Loucy (cell line): ENCODE measurements around the gene CTCFL.

Source experiments
- H2AFZ ChIP-seq: fragments of 200-600 bp; sonication (generic); 2 replicates; pipeline ENCODE4 v1.6.0; 2016; ENCODE audit warnings: antibody characterized with exemption, mild to moderate bottlenecking, low read length, moderate library complexity
- H3F3A ChIP-seq: fragments of 200-600 bp; 2 replicates; pipeline ENCODE4 v1.6.0; 2016; ENCODE audit warnings: antibody characterized with exemption, low read depth, mild to moderate bottlenecking
- H3K27me3 ChIP-seq: fragments of 200-600 bp; sonication (generic); 2 replicates; pipeline ENCODE4 v1.6.1; 2014; ENCODE audit warnings: low read length, mild to moderate bottlenecking; ENCODE audit not compliant: insufficient read depth, poor library complexity, severe bottlenecking
- H3K36me3 ChIP-seq: fragments of 200-600 bp; sonication (generic); 2 replicates; pipeline ENCODE4 v1.6.1; 2016; ENCODE audit warnings: low read length; ENCODE audit not compliant: insufficient read depth
- H3K4me1 ChIP-seq: fragments of 200-600 bp; sonication (generic); 2 replicates; pipeline ENCODE4 v1.5.1; 2014; ENCODE audit warnings: low read length, mild to moderate bottlenecking; ENCODE audit not compliant: insufficient read depth, poor library complexity, severe bottlenecking
- H3K4me2 ChIP-seq: fragments of 200-600 bp; sonication (generic); 2 replicates; pipeline ENCODE4 v1.6.0; 2014; ENCODE audit warnings: antibody characterized with exemption, low read length, low read depth, mild to moderate bottlenecking; ENCODE audit not compliant: poor library complexity, severe bottlenecking
- H3K4me3 ChIP-seq: fragments of 200-600 bp; sonication (generic); 2 replicates; pipeline ENCODE4 v1.5.1; 2014; ENCODE audit warnings: low read length, mild to moderate bottlenecking, mixed read lengths; ENCODE audit not compliant: poor library complexity, severe bottlenecking
- H3K79me2 ChIP-seq: fragments of 200-600 bp; sonication (generic); 2 replicates; pipeline ENCODE4 v1.6.1; 2014; ENCODE audit warnings: low read length; ENCODE audit not compliant: insufficient read depth
- H3K9ac ChIP-seq: fragments of 200-600 bp; sonication (generic); 2 replicates; pipeline ENCODE4 v1.6.0; 2014; ENCODE audit warnings: mild to moderate bottlenecking, low read depth, low read length, moderate library complexity; ENCODE audit not compliant: poor library complexity, severe bottlenecking
- H3K9me2 ChIP-seq: fragments of 200-600 bp; sonication (generic); replicated peaks from 2 replicates; pipeline ENCODE4 v1.6.1; 2016; ENCODE audit warnings: low read depth, low read length, mixed read lengths
- H3K9me3 ChIP-seq: fragments of 200-600 bp; sonication (generic); 2 replicates; pipeline ENCODE4 v1.6.1; 2014; ENCODE audit warnings: mild to moderate bottlenecking, antibody characterized with exemption, low read length, low read depth; ENCODE audit not compliant: insufficient read depth
- H4K20me1 ChIP-seq: fragments of 200-600 bp; sonication (generic); 2 replicates; pipeline ENCODE4 v1.6.0; 2014; ENCODE audit warnings: antibody characterized with exemption, low read length, mild to moderate bottlenecking; ENCODE audit not compliant: insufficient read depth, poor library complexity, severe bottlenecking
- EZH2phosphoT487 ChIP-seq: fragments of 200-600 bp; IDR thresholded peaks from 2 replicates; pipeline ENCODE4 v1.6.1; 2018; ENCODE audit warnings: antibody characterized with exemption, mild to moderate bottlenecking, moderate library complexity, borderline replicate concordance
- TF ChIP-seq, protein P1 (sequence below): fragments of 200-600 bp; sonication (generic); conservative IDR thresholded peaks from 2 replicates; pipeline ENCODE4 v1.5.1; 2014; ENCODE audit warnings: mild to moderate bottlenecking, antibody characterized with exemption, low read length

The CTCFL gene

DNA sequence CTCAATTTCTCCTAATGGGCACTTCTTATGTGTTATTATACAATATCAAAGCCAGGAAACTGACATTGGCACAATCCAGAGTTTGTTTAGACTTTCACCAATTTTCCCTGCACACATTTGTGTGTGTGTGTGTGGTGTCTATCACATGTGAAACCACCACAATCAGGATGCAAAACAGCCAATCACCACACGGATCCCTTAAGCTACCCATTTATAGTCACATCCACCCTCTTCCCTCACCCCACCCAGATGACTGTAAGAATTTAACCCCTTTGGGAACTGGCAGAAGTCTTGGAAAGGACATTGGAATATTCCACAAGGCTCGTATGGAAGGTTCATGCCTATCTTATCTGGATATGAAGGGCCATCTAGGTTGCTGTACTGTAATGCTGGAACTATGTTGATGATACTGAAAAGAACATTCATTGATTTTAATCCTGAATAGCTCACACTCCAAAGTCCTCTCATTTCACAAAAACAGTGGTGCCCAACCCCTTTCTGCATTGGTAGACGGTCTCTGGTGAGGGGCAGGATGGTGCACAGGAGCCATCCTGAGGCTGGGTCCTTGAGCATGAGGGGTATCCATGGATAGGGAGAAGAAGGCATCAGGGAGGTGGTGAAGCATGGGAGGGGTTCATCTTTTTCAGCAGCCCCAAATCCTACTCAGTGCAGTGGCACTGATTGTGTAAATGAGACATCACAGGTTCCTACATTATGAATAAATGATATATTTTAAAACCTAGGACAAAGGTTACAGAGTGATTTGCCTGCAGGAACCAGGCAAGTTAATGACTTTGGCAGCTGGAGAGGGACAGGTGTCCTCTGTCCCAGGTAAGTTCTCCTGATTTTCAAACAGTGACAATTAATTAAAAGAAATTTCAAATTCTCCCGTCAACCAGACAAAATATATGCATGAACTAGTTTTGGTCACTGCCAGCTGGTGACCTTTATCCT is 12.1 kb upstream of the CTCFL start:
- TF ChIP-seq, protein P1, sequence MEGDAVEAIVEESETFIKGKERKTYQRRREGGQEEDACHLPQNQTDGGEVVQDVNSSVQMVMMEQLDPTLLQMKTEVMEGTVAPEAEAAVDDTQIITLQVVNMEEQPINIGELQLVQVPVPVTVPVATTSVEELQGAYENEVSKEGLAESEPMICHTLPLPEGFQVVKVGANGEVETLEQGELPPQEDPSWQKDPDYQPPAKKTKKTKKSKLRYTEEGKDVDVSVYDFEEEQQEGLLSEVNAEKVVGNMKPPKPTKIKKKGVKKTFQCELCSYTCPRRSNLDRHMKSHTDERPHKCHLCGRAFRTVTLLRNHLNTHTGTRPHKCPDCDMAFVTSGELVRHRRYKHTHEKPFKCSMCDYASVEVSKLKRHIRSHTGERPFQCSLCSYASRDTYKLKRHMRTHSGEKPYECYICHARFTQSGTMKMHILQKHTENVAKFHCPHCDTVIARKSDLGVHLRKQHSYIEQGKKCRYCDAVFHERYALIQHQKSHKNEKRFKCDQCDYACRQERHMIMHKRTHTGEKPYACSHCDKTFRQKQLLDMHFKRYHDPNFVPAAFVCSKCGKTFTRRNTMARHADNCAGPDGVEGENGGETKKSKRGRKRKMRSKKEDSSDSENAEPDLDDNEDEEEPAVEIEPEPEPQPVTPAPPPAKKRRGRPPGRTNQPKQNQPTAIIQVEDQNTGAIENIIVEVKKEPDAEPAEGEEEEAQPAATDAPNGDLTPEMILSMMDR = no peak
- no peak for TF ChIP-seq EZH2phosphoT487
- Histone ChIP-seq H3K36me3 (no peaks in the 10 kb centered on the region), H3F3A (no peaks in the 10 kb centered on the region), H4K20me1 (no peaks in the 10 kb centered on the region), H3K9ac (no peak overlapping the region), H3K27me3 (no peaks in the 10 kb centered on the region), H3K4me1 (no peaks in the 10 kb centered on the region), H3K4me2 (no peak overlapping the region), H2AFZ (no peak overlapping the region), H3K9me3 (no peaks in the 10 kb centered on the region), H3K79me2 (no peaks in the 10 kb centered on the region), H3K4me3 (no peak overlapping the region), H3K9me2 (no peaks in the 10 kb centered on the region)

DNA sequence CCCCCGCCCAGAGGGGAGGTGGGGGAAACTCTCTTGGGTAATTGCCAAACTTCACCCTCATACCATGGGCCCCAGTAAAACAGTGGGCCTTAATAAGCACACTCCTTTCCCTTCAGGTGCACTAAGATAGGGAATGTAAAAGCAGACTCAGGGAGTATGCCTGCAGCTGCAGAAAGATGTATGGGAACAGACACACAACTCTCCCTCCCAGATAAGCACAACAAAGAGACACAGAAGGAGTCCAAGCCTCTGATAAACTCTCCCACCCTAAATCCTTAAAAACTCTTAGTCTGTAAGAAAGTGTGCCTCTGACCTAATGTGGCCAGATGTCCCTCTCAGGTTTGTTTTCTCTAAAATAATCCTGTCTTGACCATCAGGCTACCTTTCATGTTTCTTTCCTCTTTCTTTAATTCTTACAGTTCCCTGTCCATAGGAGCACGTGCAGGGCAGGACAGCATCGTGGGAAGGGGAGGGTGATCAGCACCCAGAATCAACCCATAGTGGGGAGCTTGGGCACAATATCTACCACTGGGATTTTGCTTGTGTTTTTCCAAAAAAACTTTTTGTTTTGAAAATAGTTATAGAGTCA is 11.3 kb upstream of the CTCFL start:
- Histone ChIP-seq H3K79me2 (no peaks in the 10 kb centered on the region), H3K4me1 (no peaks in the 10 kb centered on the region), H3K4me2 (no peak overlapping the region), H3K9me2 (no peaks in the 10 kb centered on the region), H3F3A (no peaks in the 10 kb centered on the region), H3K4me3 (no peak overlapping the region), H3K9ac (no peak overlapping the region), H3K36me3 (no peaks in the 10 kb centered on the region), H2AFZ (no peak overlapping the region), H3K9me3 (no peaks in the 10 kb centered on the region), H4K20me1 (no peaks in the 10 kb centered on the region), H3K27me3 (no peaks in the 10 kb centered on the region)
- TF ChIP-seq, protein P1 = no peak
- TF ChIP-seq EZH2phosphoT487 = no peak

DNA sequence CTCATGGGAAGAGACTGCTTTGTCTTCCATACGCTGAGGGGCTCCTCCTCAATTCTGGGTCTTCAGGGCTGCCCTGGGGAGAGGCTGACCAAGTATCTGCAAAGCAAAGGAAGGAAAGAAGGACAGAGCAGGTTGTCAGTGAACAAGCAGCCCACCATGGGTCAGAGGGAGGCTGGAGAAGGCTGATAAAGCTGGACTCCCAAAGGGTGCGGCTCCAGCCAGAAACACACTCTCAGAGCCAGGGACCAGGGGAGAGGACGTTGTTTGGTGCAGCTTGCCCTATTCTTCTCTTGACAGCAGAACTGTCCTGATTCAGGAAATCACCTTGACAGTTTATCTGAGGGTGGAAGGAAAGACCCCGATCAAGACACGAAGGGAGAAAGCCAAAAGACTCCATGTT is 10.4 kb upstream of the CTCFL start:
- H3K4me2 ChIP-seq = no peak overlapping the region
- H3K9me3 ChIP-seq = no peaks in the 10 kb centered on the region
- H3K9ac ChIP-seq = no peak overlapping the region

More for the DNA sequence above, 10.4 kb upstream of the CTCFL start:
- no peaks in the 10 kb centered on the region for H3K27me3 ChIP-seq
- H3K4me3 ChIP-seq = no peak overlapping the region
- H2AFZ ChIP-seq = no peak overlapping the region
- H3F3A ChIP-seq = no peaks in the 10 kb centered on the region
- TF ChIP-seq, protein P1 = no peak
- TF ChIP-seq EZH2phosphoT487 = no peak
- no peaks in the 10 kb centered on the region for H3K36me3 ChIP-seq
- no peaks in the 10 kb centered on the region for H4K20me1 ChIP-seq
- H3K79me2 ChIP-seq = no peaks in the 10 kb centered on the region
- H3K4me1 ChIP-seq = no peaks in the 10 kb centered on the region
- no peaks in the 10 kb centered on the region for H3K9me2 ChIP-seq
